ENCODE data around the gene IFT122.

IFT122 gene

DNA sequence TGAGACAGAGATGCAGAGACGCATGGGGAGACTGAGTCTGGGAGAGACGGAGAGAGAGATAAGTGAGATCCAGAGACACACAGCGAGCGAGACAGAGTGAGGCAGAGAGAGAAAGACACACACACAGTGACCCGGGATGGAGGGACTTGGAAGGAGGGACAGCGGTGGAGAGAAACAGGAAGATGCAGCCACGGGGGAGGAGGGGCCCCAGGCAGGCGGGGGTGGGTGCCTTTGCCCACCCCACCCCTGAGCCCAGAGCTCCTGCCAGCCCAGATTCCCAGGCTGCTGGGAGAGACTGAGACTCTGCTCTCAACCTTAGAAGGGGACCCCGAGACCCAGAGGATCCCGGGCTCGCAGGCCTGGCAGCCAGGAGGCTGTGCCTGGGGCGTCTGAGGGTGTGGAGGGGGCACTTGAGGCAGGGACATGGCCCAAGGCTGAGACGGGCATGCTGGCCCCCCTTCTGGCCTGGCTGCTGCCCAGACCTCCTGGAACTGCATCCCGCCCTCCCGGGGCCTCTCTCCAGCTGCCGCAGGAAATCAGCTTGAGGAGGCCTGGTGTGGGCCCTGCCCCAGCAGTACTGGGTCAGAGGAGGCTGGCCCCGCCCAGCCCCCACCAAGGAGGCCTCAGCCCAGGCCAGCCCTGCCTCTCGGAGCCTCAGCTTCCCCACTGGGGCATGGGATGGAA, 121.0 kb downstream of the IFT122 start:
- Histone ChIP-seq H3K4me2 (ENCODE audit: low read length) (no peak overlapping the region), H2AFZ (ENCODE audit: low read length) (no peak overlapping the region), H3K9ac (ENCODE audit: low read length) (no peak overlapping the region), H3K9me3 (ENCODE audit: low read length) (no peaks in the 10 kb centered on the region), H4K20me1 (ENCODE audit: insufficient read depth, low read length) (no peaks in the 10 kb centered on the region), H3K27me3 (ENCODE audit: insufficient read depth, low read length) (peaks cover 16% of the 10 kb centered on the region; the same call in 1 of the 2 replicates), H3K9me2 (ENCODE audit: low read depth, low read length) (no peaks in the 10 kb centered on the region), H3F3A (ENCODE audit: insufficient read depth, low read length) (no peaks in the 10 kb centered on the region), H3K27ac (ENCODE audit: low read depth, low read length, poor library complexity, severe bottlenecking) (no peak overlapping the region), H3K4me3 (ENCODE audit: low read depth, low read length, poor library complexity, severe bottlenecking) (no peak overlapping the region), H3K79me2 (ENCODE audit: insufficient read depth, low read length) (no peaks in the 10 kb centered on the region), H3K36me3 (ENCODE audit: insufficient read depth, low read length) (no peaks in the 10 kb centered on the region), H3K4me1 (ENCODE audit: insufficient read depth, low read length, severe bottlenecking) (peaks cover 16% of the 10 kb centered on the region)
- TF ChIP-seq, protein P1, sequence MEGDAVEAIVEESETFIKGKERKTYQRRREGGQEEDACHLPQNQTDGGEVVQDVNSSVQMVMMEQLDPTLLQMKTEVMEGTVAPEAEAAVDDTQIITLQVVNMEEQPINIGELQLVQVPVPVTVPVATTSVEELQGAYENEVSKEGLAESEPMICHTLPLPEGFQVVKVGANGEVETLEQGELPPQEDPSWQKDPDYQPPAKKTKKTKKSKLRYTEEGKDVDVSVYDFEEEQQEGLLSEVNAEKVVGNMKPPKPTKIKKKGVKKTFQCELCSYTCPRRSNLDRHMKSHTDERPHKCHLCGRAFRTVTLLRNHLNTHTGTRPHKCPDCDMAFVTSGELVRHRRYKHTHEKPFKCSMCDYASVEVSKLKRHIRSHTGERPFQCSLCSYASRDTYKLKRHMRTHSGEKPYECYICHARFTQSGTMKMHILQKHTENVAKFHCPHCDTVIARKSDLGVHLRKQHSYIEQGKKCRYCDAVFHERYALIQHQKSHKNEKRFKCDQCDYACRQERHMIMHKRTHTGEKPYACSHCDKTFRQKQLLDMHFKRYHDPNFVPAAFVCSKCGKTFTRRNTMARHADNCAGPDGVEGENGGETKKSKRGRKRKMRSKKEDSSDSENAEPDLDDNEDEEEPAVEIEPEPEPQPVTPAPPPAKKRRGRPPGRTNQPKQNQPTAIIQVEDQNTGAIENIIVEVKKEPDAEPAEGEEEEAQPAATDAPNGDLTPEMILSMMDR (IDR thresholded peaks at IDR 0.05; ENCODE audit: low read length), result no peak
- no peak for TF ChIP-seq EZH2 (IDR thresholded peaks at IDR 0.05; ENCODE audit: borderline replicate concordance, low read length)

DNA sequence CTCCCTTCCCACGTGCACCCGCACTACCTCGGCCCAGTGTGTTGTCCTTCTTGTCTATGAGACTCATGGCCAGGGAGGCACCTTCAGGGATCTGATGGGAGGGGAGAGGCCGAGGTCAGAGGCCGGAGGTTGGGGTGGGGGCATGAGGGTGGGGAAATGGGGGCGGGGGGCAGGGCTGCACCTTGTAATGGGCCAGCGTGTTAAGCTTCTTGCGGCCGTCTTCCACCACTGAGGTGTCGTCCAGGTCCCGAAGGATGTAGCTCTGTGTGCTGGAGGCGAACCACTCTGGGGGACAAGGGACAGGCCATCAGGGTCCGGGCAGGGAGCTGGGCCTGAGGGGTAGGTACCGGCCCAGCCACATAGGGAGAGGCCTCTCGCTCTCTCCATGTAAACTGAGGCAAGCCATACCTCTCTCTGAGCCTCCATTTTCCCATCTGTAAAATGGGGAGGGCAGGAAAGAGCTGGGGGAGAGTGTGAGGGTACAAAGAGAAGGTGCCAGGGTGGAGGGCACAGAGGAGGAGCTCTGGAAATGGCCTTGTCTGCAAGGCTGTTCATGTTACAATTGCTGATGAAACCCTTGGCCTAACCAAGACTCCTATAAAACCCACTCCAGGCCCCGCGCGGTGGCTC, 121.7 kb downstream of the IFT122 start:
- no peaks in the 10 kb centered on the region for H3K9me2 ChIP-seq (ENCODE audit: low read depth, low read length)
- H3F3A ChIP-seq (ENCODE audit: insufficient read depth, low read length), result no peaks in the 10 kb centered on the region
- H3K4me1 ChIP-seq (ENCODE audit: insufficient read depth, low read length, severe bottlenecking), result peaks cover 16% of the 10 kb centered on the region
- H2AFZ ChIP-seq (ENCODE audit: low read length), result no peak overlapping the region
- H3K9me3 ChIP-seq (ENCODE audit: low read length), result no peaks in the 10 kb centered on the region
- H3K79me2 ChIP-seq (ENCODE audit: insufficient read depth, low read length), result no peaks in the 10 kb centered on the region
- TF ChIP-seq, protein P1 (IDR thresholded peaks at IDR 0.05; ENCODE audit: low read length), result no peak
- no peak for TF ChIP-seq EZH2 (IDR thresholded peaks at IDR 0.05; ENCODE audit: borderline replicate concordance, low read length)
- peaks cover 9% of the 10 kb centered on the region; the same call in 1 of the 2 replicates for H3K27me3 ChIP-seq (ENCODE audit: insufficient read depth, low read length)
- H3K27ac ChIP-seq (ENCODE audit: low read depth, low read length, poor library complexity, severe bottlenecking), result no peak overlapping the region
- H3K9ac ChIP-seq (ENCODE audit: low read length), result no peak overlapping the region
- H3K36me3 ChIP-seq (ENCODE audit: insufficient read depth, low read length), result no peaks in the 10 kb centered on the region
- H3K4me3 ChIP-seq (ENCODE audit: low read depth, low read length, poor library complexity, severe bottlenecking), result no peak overlapping the region
- no peaks in the 10 kb centered on the region for H4K20me1 ChIP-seq (ENCODE audit: insufficient read depth, low read length)
- no peak overlapping the region for H3K4me2 ChIP-seq (ENCODE audit: low read length)

- H3K9me2 ChIP-seq (ENCODE audit: low read depth, low read length), result no peaks in the 10 kb centered on the region
- no peak overlapping the region for H3K9ac ChIP-seq (ENCODE audit: low read length)
- no peaks in the 10 kb centered on the region for H3K9me3 ChIP-seq (ENCODE audit: low read length)
- no peak overlapping the region for H3K27ac ChIP-seq (ENCODE audit: low read depth, low read length, poor library complexity, severe bottlenecking)
- H3K79me2 ChIP-seq (ENCODE audit: insufficient read depth, low read length), result no peaks in the 10 kb centered on the region
- H3K27me3 ChIP-seq (ENCODE audit: insufficient read depth, low read length), result peaks cover 2% of the 10 kb centered on the region; the same call in 1 of the 2 replicates
- TF ChIP-seq, protein P1 (IDR thresholded peaks at IDR 0.05; ENCODE audit: low read length), result no peak
- TF ChIP-seq EZH2 (IDR thresholded peaks at IDR 0.05; ENCODE audit: borderline replicate concordance, low read length), result no peak
- no peak overlapping the region for H2AFZ ChIP-seq (ENCODE audit: low read length)
- no peaks in the 10 kb centered on the region for H4K20me1 ChIP-seq (ENCODE audit: insufficient read depth, low read length)
- peaks cover 16% of the 10 kb centered on the region for H3K4me1 ChIP-seq (ENCODE audit: insufficient read depth, low read length, severe bottlenecking)
- no peaks in the 10 kb centered on the region for H3F3A ChIP-seq (ENCODE audit: insufficient read depth, low read length)
- H3K4me3 ChIP-seq (ENCODE audit: low read depth, low read length, poor library complexity, severe bottlenecking), result no peak overlapping the region
- no peak overlapping the region for H3K4me2 ChIP-seq (ENCODE audit: low read length)
- no peaks in the 10 kb centered on the region for H3K36me3 ChIP-seq (ENCODE audit: insufficient read depth, low read length)
These were observed 122.8 kb downstream of the IFT122 start for GRCh38 chr3:129562803-129563202.
